Gastroesophageal sphincter (tissue), 3 donors: ENCODE data around the gene GSDME.

Source experiments
- CTCF ChIP-seq, 4 experiments: fragments of 200-600 bp in 2 of 4; fragments of 450-650 bp in 2 of 4; sonication (generic) in 1 of 4; IDR thresholded peaks; one replicate each; pipeline ENCODE4 v1.5.1; 2017 to 2019; ENCODE audit warnings: antibody characterized with exemption in 4 of 4, mild to moderate bottlenecking in 2 of 4, moderate library complexity in 2 of 4
- EP300 ChIP-seq: sonication (generic); formaldehyde crosslinking; IDR thresholded peaks from one replicate; pipeline ENCODE4 v1.6.1; 2017; ENCODE audit warnings: antibody characterized with exemption, mild to moderate bottlenecking
- POLR2A ChIP-seq, 2 donors: fragments of 450-650 bp; IDR thresholded peaks; one replicate each; pipeline ENCODE4 v1.6.1; 2017; ENCODE audit warnings: antibody characterized with exemption in 2 of 2, mild to moderate bottlenecking in 2 of 2, moderate library complexity in 1 of 2
- POLR2AphosphoS5 ChIP-seq: sonication (generic); formaldehyde crosslinking; IDR thresholded peaks from one replicate; pipeline ENCODE4 v1.6.1; 2017; ENCODE audit warnings: antibody characterized with exemption

DNA sequence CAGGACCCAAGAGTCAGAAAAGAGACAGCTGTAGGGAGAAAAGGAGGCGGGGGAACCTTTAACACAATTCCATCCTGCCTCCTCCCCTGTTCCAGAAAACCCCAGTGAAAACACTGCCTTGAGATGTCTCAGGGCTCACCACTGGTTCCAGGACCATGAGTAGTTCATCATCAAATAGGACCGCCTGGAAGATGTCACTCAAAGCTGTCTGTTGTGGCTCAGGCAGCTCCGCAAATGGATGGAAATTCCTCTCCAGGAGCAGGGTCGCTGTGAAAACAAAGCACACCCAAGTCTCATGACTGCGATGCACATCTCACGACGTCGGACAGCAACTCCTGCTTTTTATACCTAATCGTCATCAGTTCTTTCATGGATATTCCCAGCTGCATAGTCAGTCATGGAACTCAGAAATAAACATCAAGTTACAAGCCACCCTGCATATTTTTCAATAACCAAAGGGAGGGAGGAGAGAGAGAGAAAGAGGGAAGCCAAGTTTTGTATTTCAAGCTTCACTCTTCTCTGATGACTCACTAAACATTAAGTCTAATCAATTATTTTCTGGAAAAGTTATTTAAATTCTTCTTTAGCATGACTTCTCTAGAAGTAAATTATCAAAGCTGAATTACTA, 49.2 kb downstream of the GSDME start:
- TF ChIP-seq CTCF (IDR thresholded peaks at IDR 0.05) (no peak), POLR2A (IDR thresholded peaks at IDR 0.05) (no peak), EP300 (no peak), POLR2AphosphoS5 (no peak)
